ENCODE data around the gene PSIP1. TPM values are rescaled to one million over a fixed set of nuclear protein-coding genes. Genes with fewer than 3 reads are reported as not detected.

Gene PSIP1
- total RNA-seq, 1 experiment from 2014 or later = 302 TPM

DNA sequence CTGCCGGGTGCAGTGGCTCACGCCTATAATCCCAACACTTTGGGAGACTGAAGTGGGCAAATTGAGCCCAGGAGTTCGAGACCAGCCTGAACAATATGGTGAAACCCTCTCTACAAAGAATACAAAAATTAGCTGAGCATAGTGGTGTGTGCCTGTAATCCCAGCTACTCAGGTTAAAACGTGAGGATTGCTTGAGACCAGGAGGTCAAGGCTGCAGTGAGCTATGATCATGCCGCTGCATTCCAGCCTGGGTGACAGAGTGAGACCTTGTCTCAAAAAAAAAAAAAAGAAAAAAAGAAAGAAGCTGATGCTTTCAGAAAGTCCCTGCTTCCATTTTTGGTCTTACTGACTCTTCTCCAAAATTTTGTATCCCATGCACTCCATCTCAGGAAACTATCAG is 56.8 kb downstream of the PSIP1 start:
- no peaks in the 10 kb centered on the region for H3K4me1 Mint-ChIP-seq
- no peak overlapping the region for H3K27ac Mint-ChIP-seq
- TF ChIP-seq RELA (CRISPR knock-in tag; IDR thresholded peaks at IDR 0.05; ENCODE audit: borderline replicate concordance) (no peak), NFATC4 (CRISPR knock-in tag; IDR thresholded peaks at IDR 0.05) (no peak)
- TF ChIP-seq, protein P1, sequence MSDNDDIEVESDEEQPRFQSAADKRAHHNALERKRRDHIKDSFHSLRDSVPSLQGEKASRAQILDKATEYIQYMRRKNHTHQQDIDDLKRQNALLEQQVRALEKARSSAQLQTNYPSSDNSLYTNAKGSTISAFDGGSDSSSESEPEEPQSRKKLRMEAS (CRISPR knock-in tag; IDR thresholded peaks at IDR 0.05) = no peak
- TF ChIP-seq, protein P2, sequence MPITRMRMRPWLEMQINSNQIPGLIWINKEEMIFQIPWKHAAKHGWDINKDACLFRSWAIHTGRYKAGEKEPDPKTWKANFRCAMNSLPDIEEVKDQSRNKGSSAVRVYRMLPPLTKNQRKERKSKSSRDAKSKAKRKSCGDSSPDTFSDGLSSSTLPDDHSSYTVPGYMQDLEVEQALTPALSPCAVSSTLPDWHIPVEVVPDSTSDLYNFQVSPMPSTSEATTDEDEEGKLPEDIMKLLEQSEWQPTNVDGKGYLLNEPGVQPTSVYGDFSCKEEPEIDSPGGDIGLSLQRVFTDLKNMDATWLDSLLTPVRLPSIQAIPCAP (CRISPR knock-in tag; IDR thresholded peaks at IDR 0.05) = no peak
- CTCF ChIA-PET = interaction anchor here (1.2 kb wide), 1 partner anchor 168 kb away, joined by 3 read pairs; no protein-coding TSS in a partner anchor
- peaks cover 69% of the 10 kb centered on the region for H3K36me3 Mint-ChIP-seq
- no peaks in the 10 kb centered on the region for H3K27me3 Mint-ChIP-seq (ENCODE audit: low read depth)
- no peak for DNase-seq (ENCODE audit: low spot score)
- POLR2A ChIA-PET = interaction anchor here (1.3 kb wide), 1 partner anchor 57 kb away, joined by 3 read pairs; the partner anchor contains the start of gene PSIP1
- H3K4me3 Mint-ChIP-seq = no peak overlapping the region
- H3K9me3 Mint-ChIP-seq = no peaks in the 10 kb centered on the region
- no peak for ATAC-seq

DNA sequence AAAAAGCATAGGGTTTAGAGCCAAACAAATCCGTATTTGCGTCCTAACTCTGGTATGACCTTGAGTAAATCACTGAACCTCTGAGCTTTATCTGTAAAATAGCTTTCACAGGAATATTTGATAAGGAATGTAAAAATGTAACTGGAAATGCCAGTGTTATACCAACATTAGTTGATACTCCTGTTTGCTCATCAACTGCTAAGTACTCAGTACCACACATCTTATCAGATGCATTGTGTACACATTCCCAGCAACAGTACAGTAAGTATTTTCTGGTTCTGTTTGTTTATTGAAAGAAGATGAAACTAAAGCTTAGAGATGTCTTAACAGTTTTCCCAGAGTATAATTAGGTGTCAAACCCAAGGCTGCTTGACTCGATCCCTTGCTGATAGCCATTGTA is 66.6 kb downstream of the PSIP1 start:
- ChIA-PET POLR2A (no interaction called here), CTCF (interaction anchor here (1.1 kb wide), 1 partner anchor 347 kb away, joined by 5 read pairs; no protein-coding TSS in a partner anchor)
- ATAC-seq (no peak), DNase-seq (ENCODE audit: low spot score) (no peak)
- Mint-ChIP-seq H3K9me3 (peaks cover 26% of the 10 kb centered on the region), H3K27me3 (ENCODE audit: low read depth) (no peaks in the 10 kb centered on the region; the same call in 1 of the 2 replicates), H3K4me3 (no peak overlapping the region), H3K36me3 (peaks cover 92% of the 10 kb centered on the region), H3K27ac (no peak overlapping the region), H3K4me1 (no peaks in the 10 kb centered on the region)
- TF ChIP-seq ZBTB21 (CRISPR knock-in tag; IDR thresholded peaks at IDR 0.05; ENCODE audit: borderline replicate concordance) (no peak), SMAD3 (CRISPR knock-in tag; IDR thresholded peaks at IDR 0.05; ENCODE audit: borderline replicate concordance) (no peak), STAT6 (CRISPR knock-in tag; conservative IDR thresholded peaks at IDR 0.05; ENCODE audit: low read depth) (no peak), FOXJ3 (CRISPR knock-in tag; IDR thresholded peaks at IDR 0.05; ENCODE audit: borderline replicate concordance) (no peak), ERG (CRISPR knock-in tag; IDR thresholded peaks at IDR 0.05) (no peak), ZNF317 (CRISPR knock-in tag; IDR thresholded peaks at IDR 0.05; ENCODE audit: borderline replicate concordance, low read depth) (no peak), ZNF396 (CRISPR knock-in tag; IDR thresholded peaks at IDR 0.05; ENCODE audit: borderline replicate concordance) (no peak), ZNF232 (CRISPR knock-in tag; IDR thresholded peaks at IDR 0.05) (no peak), NR2C2 (CRISPR knock-in tag; IDR thresholded peaks at IDR 0.05) (no peak), TEAD4 (CRISPR knock-in tag; IDR thresholded peaks at IDR 0.05) (no peak), CTCF (IDR thresholded peaks at IDR 0.05) (no peak), E2F1 (CRISPR knock-in tag; IDR thresholded peaks at IDR 0.05) (no peak), GABPB1 (CRISPR knock-in tag; IDR thresholded peaks at IDR 0.05) (no peak), GTF2I (CRISPR knock-in tag; conservative IDR thresholded peaks at IDR 0.05) (no peak), NFE2L1 (CRISPR knock-in tag; IDR thresholded peaks at IDR 0.05) (no peak), SMAD4 (CRISPR knock-in tag; IDR thresholded peaks at IDR 0.05) (no peak), ZNF416 (CRISPR knock-in tag; IDR thresholded peaks at IDR 0.05) (no peak)
- TF ChIP-seq, protein P3, sequence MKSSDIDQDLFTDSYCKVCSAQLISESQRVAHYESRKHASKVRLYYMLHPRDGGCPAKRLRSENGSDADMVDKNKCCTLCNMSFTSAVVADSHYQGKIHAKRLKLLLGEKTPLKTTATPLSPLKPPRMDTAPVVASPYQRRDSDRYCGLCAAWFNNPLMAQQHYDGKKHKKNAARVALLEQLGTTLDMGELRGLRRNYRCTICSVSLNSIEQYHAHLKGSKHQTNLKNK (CRISPR knock-in tag; IDR thresholded peaks at IDR 0.05) = no peak
- TF ChIP-seq, protein P4, sequence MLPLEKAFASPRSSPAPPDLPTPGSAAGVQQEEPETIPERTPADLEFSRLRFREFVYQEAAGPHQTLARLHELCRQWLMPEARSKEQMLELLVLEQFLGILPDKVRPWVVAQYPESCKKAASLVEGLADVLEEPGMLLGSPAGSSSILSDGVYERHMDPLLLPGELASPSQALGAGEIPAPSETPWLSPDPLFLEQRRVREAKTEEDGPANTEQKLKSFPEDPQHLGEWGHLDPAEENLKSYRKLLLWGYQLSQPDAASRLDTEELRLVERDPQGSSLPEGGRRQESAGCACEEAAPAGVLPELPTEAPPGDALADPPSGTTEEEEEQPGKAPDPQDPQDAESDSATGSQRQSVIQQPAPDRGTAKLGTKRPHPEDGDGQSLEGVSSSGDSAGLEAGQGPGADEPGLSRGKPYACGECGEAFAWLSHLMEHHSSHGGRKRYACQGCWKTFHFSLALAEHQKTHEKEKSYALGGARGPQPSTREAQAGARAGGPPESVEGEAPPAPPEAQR (CRISPR knock-in tag; IDR thresholded peaks at IDR 0.05) = no peak
- TF ChIP-seq, protein P5, sequence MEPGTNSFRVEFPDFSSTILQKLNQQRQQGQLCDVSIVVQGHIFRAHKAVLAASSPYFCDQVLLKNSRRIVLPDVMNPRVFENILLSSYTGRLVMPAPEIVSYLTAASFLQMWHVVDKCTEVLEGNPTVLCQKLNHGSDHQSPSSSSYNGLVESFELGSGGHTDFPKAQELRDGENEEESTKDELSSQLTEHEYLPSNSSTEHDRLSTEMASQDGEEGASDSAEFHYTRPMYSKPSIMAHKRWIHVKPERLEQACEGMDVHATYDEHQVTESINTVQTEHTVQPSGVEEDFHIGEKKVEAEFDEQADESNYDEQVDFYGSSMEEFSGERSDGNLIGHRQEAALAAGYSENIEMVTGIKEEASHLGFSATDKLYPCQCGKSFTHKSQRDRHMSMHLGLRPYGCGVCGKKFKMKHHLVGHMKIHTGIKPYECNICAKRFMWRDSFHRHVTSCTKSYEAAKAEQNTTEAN (CRISPR knock-in tag; IDR thresholded peaks at IDR 0.05) = no peak

Data from WTC11 (cell line).